Bone marrow (tissue), 2 donors: ENCODE data around the gene SEC16B.

ENCODE experiments used
- DNase-seq, 2 donors: peaks; one replicate each; lab custom pipeline; 2025; lab: John Stamatoyannopoulos, UW

Gene SEC16B

GRCh38 chr1:177902266-177902665, 67.6 kb downstream of the SEC16B start:
- DNase-seq, result no peak

- DNase-seq, result no peak
Observed at GRCh38 chr1:177897998-177898654, 71.7 kb downstream of the SEC16B start.

GRCh38 chr1:177897281-177897997, 72.4 kb downstream of the SEC16B start:
- DNase-seq, result no peak
